GM23338 (cell line): Measurements from ENCODE around the gene FGFR3. TPM values are rescaled to one million over a fixed set of nuclear protein-coding genes. Genes with fewer than 3 reads are reported as not detected.

Experiments
- ATAC-seq: fragments of 200-7000 bp; cut with Tn5 transposase; 3 replicates; pipeline ENCODE4 v1.9.1; 2020
- DNase-seq: peaks from one replicate; pipeline ENCODE4 v3.0.0-alpha.2; 2015; ENCODE audit warnings: low spot score
- H2AFZ ChIP-seq: fragments of 200-600 bp; sonication (generic); 2 replicates; pipeline ENCODE4 v1.8.0; 2016; ENCODE audit warnings: antibody characterized with exemption, mild to moderate bottlenecking, moderate library complexity
- H3F3A ChIP-seq: fragments of 200-600 bp; sonication (generic); replicated peaks from 2 replicates; pipeline ENCODE4 v1.8.0; 2017; ENCODE audit warnings: antibody characterized with exemption, mixed run types, low read depth
- H3K27ac ChIP-seq: fragments of 200-600 bp; sonication (generic); 2 replicates; pipeline ENCODE4 v1.6.1; 2016; ENCODE audit warnings: low read depth
- H3K27me3 ChIP-seq: fragments of 200-600 bp; sonication (generic); 2 replicates; pipeline ENCODE4 v1.8.0; 2016; ENCODE audit warnings: mild to moderate bottlenecking, mixed run types, moderate library complexity; ENCODE audit not compliant: insufficient read depth
- H3K36me3 ChIP-seq: fragments of 200-600 bp; sonication (generic); 2 replicates; pipeline ENCODE4 v1.8.0; 2016; ENCODE audit warnings: mild to moderate bottlenecking; ENCODE audit not compliant: insufficient read depth
- H3K4me1 ChIP-seq: fragments of 200-600 bp; sonication (generic); 2 replicates; pipeline ENCODE4 v1.8.0; 2016; ENCODE audit warnings: mild to moderate bottlenecking, moderate library complexity; ENCODE audit not compliant: insufficient read depth
- H3K4me2 ChIP-seq: fragments of 200-600 bp; sonication (generic); 2 replicates; pipeline ENCODE4 v1.7.1; 2017; ENCODE audit warnings: mixed run types
- H3K4me3 ChIP-seq: fragments of 200-600 bp; sonication (generic); 2 replicates; pipeline ENCODE4 v1.6.1; 2016; ENCODE audit warnings: mixed run types
- H3K79me2 ChIP-seq: fragments of 200-600 bp; sonication (generic); replicated peaks from 2 replicates; pipeline ENCODE4 v1.8.0; 2017; ENCODE audit warnings: mild to moderate bottlenecking; ENCODE audit not compliant: insufficient read depth
- H3K9me2 ChIP-seq: fragments of 200-600 bp; sonication (generic); 2 replicates; pipeline ENCODE4 v1.8.0; 2017; ENCODE audit not compliant: insufficient read depth
- H4K20me1 ChIP-seq: fragments of 200-600 bp; sonication (generic); replicated peaks from 2 replicates; pipeline ENCODE4 v1.8.0; 2017; ENCODE audit warnings: mild to moderate bottlenecking; ENCODE audit not compliant: insufficient read depth
- H3K27ac Mint-ChIP-seq: 2 replicates; pipeline ENCODE4 v1.8.0; 2020; ENCODE audit warnings: inconsistent platforms, mild to moderate bottlenecking, moderate library complexity, mixed read lengths
- H3K27me3 Mint-ChIP-seq: 3 replicates; pipeline ENCODE4 v1.8.0; 2022; ENCODE audit warnings: low read depth, mild to moderate bottlenecking, moderate library complexity, mixed read lengths, inconsistent platforms; ENCODE audit not compliant: insufficient read depth, poor library complexity
- H3K36me3 Mint-ChIP-seq: 3 replicates; pipeline ENCODE4 v1.8.0; 2021; ENCODE audit warnings: low read depth, mild to moderate bottlenecking, inconsistent platforms, moderate library complexity, mixed read lengths
- H3K4me1 Mint-ChIP-seq: 3 replicates; pipeline ENCODE4 v1.8.0; 2020; ENCODE audit warnings: mild to moderate bottlenecking, inconsistent platforms, mixed read lengths
- H3K4me3 Mint-ChIP-seq: 3 replicates; pipeline ENCODE4 v1.8.0; 2021; ENCODE audit warnings: moderate library complexity, mild to moderate bottlenecking, inconsistent platforms, mixed read lengths
- H3K9me3 Mint-ChIP-seq: 3 replicates; pipeline ENCODE4 v1.8.0; 2020; ENCODE audit warnings: moderate library complexity, mild to moderate bottlenecking, inconsistent platforms, mixed read lengths
- CREB1 ChIP-seq: fragments of 250-450 bp; sonication (Bioruptor Pico); IDR thresholded peaks from 2 replicates; pipeline ENCODE4 v1.5.0; 2020; ENCODE audit warnings: low read depth, mild to moderate bottlenecking, moderate library complexity
- CTCF ChIP-seq, 2 experiments: fragments of 200-600 bp in 1 of 2; sonication (generic) in 1 of 2; conservative IDR thresholded peaks; 2 replicates each; pipeline versions ENCODE4 v1.5.1 to v1.6.1; 2016 to 2017; ENCODE audit warnings: antibody characterized with exemption in 2 of 2, low read depth in 2 of 2, mild to moderate bottlenecking in 2 of 2, moderate library complexity in 1 of 2
- EZH2 ChIP-seq: fragments of 200-600 bp; sonication (generic); IDR thresholded peaks from one replicate; pipeline ENCODE4 v1.8.0; 2017; ENCODE audit warnings: antibody characterized with exemption, mild to moderate bottlenecking, low read depth; ENCODE audit not compliant: unreplicated experiment
- JUNB ChIP-seq: IDR thresholded peaks from one replicate; pipeline ENCODE4 v1.6.1; 2016; ENCODE audit warnings: antibody characterized with exemption; ENCODE audit not compliant: unreplicated experiment
- NANOG ChIP-seq: IDR thresholded peaks from 2 replicates; pipeline ENCODE4 v1.6.1; 2016; ENCODE audit warnings: antibody characterized with exemption, borderline replicate concordance
- POLR2AphosphoS5 ChIP-seq: IDR thresholded peaks from 2 replicates; pipeline ENCODE4 v1.6.1; 2016; ENCODE audit warnings: antibody characterized with exemption, low read depth
- STAT1 ChIP-seq: IDR thresholded peaks from one replicate; pipeline ENCODE4 v1.6.1; 2016; ENCODE audit warnings: antibody characterized with exemption; ENCODE audit not compliant: unreplicated experiment
- ZNF114 ChIP-seq: fragments of 250-450 bp; sonication (Bioruptor Pico); IDR thresholded peaks from 2 replicates; pipeline ENCODE4 v1.5.0; 2020; ENCODE audit warnings: mild to moderate bottlenecking, moderate library complexity
- ZNF331 ChIP-seq: fragments of 250-450 bp; sonication (Bioruptor Pico); IDR thresholded peaks from 2 replicates; pipeline ENCODE4 v1.5.0; 2020; ENCODE audit warnings: low read depth, mild to moderate bottlenecking, moderate library complexity
- ZNF462 ChIP-seq: fragments of 250-450 bp; sonication (Bioruptor Pico); IDR thresholded peaks from 2 replicates; pipeline ENCODE4 v1.5.0; 2020; ENCODE audit warnings: mild to moderate bottlenecking, moderate library complexity
- polyA plus RNA-seq: library from polyadenylated mRNA; unstranded; fragments of >200 nt; fragmentation: Nextera tagmentation; extraction: Ambion mirVana; gene quantifications from 2 replicates; pipeline ENCODE4 v1.2.1, GENCODE V29; 2016
- total RNA-seq: library from RNA; depleted of rRNA; stranded (reverse); fragments of >200 nt; shearing (Covaris generic); gene quantifications from 2 replicates; pipeline ENCODE4 v1.2.3, GENCODE V29; 2014
- TF ChIP-seq, protein P1 (sequence below): IDR thresholded peaks from one replicate; pipeline ENCODE4 v1.6.1; 2018; ENCODE audit warnings: antibody characterized with exemption; ENCODE audit not compliant: unreplicated experiment

The FGFR3 gene
- total and polyA plus RNA-seq, 2 experiments from 2014 or later = 3.6 to 17.4 TPM

DNA sequence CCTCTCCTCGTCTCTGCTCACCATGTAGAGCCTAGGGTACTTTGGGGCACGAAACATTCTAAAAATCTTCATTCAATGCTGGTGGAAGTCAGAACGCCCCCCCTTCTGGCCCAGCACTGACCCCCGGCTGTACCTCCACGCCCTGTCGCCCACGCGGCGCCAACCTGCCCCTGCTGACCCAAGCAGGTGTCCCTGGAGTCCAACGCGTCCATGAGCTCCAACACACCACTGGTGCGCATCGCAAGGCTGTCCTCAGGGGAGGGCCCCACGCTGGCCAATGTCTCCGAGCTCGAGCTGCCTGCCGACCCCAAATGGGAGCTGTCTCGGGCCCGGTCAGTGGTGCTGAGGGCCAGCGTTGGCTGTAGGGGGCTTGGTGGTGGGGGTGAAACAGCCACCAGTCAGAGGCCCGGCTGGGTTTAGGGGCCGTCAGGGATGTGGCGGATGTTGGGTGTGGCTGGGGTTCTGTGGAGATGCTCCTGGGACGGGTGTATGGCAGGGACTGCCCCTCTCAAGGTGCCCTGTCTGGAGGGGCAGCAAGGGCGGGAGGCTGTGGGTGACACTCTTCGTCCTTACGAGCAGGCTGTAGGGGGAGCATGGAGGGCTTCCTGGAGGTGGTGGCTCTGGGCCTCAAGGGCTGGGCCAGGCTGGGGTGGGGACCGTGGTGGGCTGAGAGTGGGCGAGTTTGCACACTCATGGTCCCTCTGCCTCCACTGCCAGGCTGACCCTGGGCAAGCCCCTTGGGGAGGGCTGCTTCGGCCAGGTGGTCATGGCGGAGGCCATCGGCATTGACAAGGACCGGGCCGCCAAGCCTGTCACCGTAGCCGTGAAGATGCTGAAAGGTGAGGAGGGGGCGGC is 11.8 kb downstream of the FGFR3 start:
- H3K4me2 ChIP-seq = no peak overlapping the region
- no peaks in the 10 kb centered on the region for H3K79me2 ChIP-seq
- H3K4me3 Mint-ChIP-seq = no peak overlapping the region
- no peak overlapping the region for H2AFZ ChIP-seq
- no peaks in the 10 kb centered on the region for H3F3A ChIP-seq
- H3K4me1 ChIP-seq = no peaks in the 10 kb centered on the region
- H3K27me3 ChIP-seq = no peaks in the 10 kb centered on the region
- H3K27ac ChIP-seq = no peak overlapping the region
- H3K36me3 ChIP-seq = no peaks in the 10 kb centered on the region
- H3K27ac Mint-ChIP-seq = no peak overlapping the region
- H3K4me3 ChIP-seq = no peak overlapping the region
- H3K27me3 Mint-ChIP-seq = peaks cover 6% of the 10 kb centered on the region
- H3K9me3 Mint-ChIP-seq = no peaks in the 10 kb centered on the region
- no peaks in the 10 kb centered on the region for H4K20me1 ChIP-seq
- DNase-seq (no peak), ATAC-seq (no peak)
- H3K36me3 Mint-ChIP-seq = no peaks in the 10 kb centered on the region; the same call in 2 of the 3 replicates
- H3K9me2 ChIP-seq = no peaks in the 10 kb centered on the region
- no peak for TF ChIP-seq EZH2
- TF ChIP-seq POLR2AphosphoS5 = no peak
- TF ChIP-seq CTCF (conservative IDR thresholded peaks at IDR 0.05; ENCODE audit: low read depth in 2 of 2) = no peak
- TF ChIP-seq STAT1 = no peak
- TF ChIP-seq ZNF331 (CRISPR knock-in tag) = no peak
- no peak for TF ChIP-seq ZNF114 (CRISPR knock-in tag)
- no peak for TF ChIP-seq NANOG
- no peak for TF ChIP-seq JUNB
- no peak for TF ChIP-seq ZNF462 (CRISPR knock-in tag)
- TF ChIP-seq, protein P1, sequence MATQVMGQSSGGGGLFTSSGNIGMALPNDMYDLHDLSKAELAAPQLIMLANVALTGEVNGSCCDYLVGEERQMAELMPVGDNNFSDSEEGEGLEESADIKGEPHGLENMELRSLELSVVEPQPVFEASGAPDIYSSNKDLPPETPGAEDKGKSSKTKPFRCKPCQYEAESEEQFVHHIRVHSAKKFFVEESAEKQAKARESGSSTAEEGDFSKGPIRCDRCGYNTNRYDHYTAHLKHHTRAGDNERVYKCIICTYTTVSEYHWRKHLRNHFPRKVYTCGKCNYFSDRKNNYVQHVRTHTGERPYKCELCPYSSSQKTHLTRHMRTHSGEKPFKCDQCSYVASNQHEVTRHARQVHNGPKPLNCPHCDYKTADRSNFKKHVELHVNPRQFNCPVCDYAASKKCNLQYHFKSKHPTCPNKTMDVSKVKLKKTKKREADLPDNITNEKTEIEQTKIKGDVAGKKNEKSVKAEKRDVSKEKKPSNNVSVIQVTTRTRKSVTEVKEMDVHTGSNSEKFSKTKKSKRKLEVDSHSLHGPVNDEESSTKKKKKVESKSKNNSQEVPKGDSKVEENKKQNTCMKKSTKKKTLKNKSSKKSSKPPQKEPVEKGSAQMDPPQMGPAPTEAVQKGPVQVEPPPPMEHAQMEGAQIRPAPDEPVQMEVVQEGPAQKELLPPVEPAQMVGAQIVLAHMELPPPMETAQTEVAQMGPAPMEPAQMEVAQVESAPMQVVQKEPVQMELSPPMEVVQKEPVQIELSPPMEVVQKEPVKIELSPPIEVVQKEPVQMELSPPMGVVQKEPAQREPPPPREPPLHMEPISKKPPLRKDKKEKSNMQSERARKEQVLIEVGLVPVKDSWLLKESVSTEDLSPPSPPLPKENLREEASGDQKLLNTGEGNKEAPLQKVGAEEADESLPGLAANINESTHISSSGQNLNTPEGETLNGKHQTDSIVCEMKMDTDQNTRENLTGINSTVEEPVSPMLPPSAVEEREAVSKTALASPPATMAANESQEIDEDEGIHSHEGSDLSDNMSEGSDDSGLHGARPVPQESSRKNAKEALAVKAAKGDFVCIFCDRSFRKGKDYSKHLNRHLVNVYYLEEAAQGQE = no peak
- TF ChIP-seq CREB1 (CRISPR knock-in tag) = no peak
- no peaks in the 10 kb centered on the region for H3K4me1 Mint-ChIP-seq
